Measurements from ENCODE around the gene EPHA10.

EPHA10 gene

GRCh38 chr1:37732111-37732780 lies 32.7 kb downstream of the EPHA10 start:
- no peak for DNase-seq

- no peak for DNase-seq
Measured at GRCh38 chr1:37731312-37732019, 33.5 kb downstream of the EPHA10 start.

GRCh38 chr1:37730376-37730775 lies 34.5 kb downstream of the EPHA10 start:
- no peak for DNase-seq

GRCh38 chr1:37728416-37728815 lies 36.5 kb downstream of the EPHA10 start:
- DNase-seq: no peak

GRCh38 chr1:37726751-37727585 lies 38.0 kb downstream of the EPHA10 start:
- no peak for DNase-seq

GRCh38 chr1:37725851-37726613 lies 38.9 kb downstream of the EPHA10 start:
- DNase-seq: no peak

GRCh38 chr1:37724575-37724974 lies 40.3 kb downstream of the EPHA10 start:
- no peak for DNase-seq

- no peak for DNase-seq
Measured at GRCh38 chr1:37723390-37724078, 41.4 kb downstream of the EPHA10 start.

- no peak for DNase-seq
Measured at GRCh38 chr1:37723072-37723389, 41.9 kb downstream of the EPHA10 start.

GRCh38 chr1:37722181-37723071 lies 42.5 kb downstream of the EPHA10 start:
- no peak for DNase-seq

GRCh38 chr1:37721565-37721964 lies 43.4 kb downstream of the EPHA10 start:
- DNase-seq: no peak

- DNase-seq: no peak
Measured at GRCh38 chr1:37720231-37721130, 44.4 kb downstream of the EPHA10 start.

GRCh38 chr1:37719572-37720195 lies 45.2 kb downstream of the EPHA10 start:
- DNase-seq: no peak

GRCh38 chr1:37718901-37719571 lies 45.9 kb downstream of the EPHA10 start:
- no peak for DNase-seq

- DNase-seq: no peak
Measured at GRCh38 chr1:37718181-37718900, 46.6 kb downstream of the EPHA10 start.

- DNase-seq: no peak
Measured at GRCh38 chr1:37717631-37718030, 47.3 kb downstream of the EPHA10 start.

- DNase-seq: no peak
Measured at GRCh38 chr1:37716321-37716720, 48.6 kb downstream of the EPHA10 start.

- no peak for DNase-seq
Measured at GRCh38 chr1:37714689-37715088, 50.2 kb downstream of the EPHA10 start.

GRCh38 chr1:37714226-37714625 lies 50.7 kb downstream of the EPHA10 start:
- DNase-seq: no peak

Data from T1000 (cell line).